ENCODE results near the gene SLC22A15.

The SLC22A15 gene

GRCh38 chr1:116095027-116095426 is 118.7 kb downstream of the SLC22A15 start:
- Histone ChIP-seq H3K4me3 (replicated peaks; ENCODE audit: insufficient read depth, low read length) (no peak overlapping the region), H3K27ac (replicated peaks) (no peak overlapping the region), H3K27me3 (ENCODE audit: insufficient read depth, poor library complexity, severe bottlenecking) (no peaks in the 10 kb centered on the region)
- no peak for DNase-seq (ENCODE audit: low read depth in 1 of 2, low spot score in 1 of 2)
- TF ChIP-seq GABPA (IDR thresholded peaks at IDR 0.05; ENCODE audit: low read depth) (no peak), REST (IDR thresholded peaks at IDR 0.05; ENCODE audit: insufficient replicate concordance, low read depth) (no peak), CTCF (IDR thresholded peaks at IDR 0.05; ENCODE audit: insufficient read depth, low read length) (no peak), POLR2AphosphoS5 (IDR thresholded peaks at IDR 0.05; ENCODE audit: low read depth) (no peak), SPI1 (IDR thresholded peaks at IDR 0.05; ENCODE audit: borderline replicate concordance, low read depth) (no peak)

- Histone ChIP-seq H3K27me3 (ENCODE audit: insufficient read depth, poor library complexity, severe bottlenecking) (no peaks in the 10 kb centered on the region), H3K27ac (replicated peaks) (no peak overlapping the region), H3K4me3 (replicated peaks; ENCODE audit: insufficient read depth, low read length) (no peak overlapping the region)
- TF ChIP-seq POLR2AphosphoS5 (IDR thresholded peaks at IDR 0.05; ENCODE audit: low read depth) (no peak), GABPA (IDR thresholded peaks at IDR 0.05; ENCODE audit: low read depth) (no peak), SPI1 (IDR thresholded peaks at IDR 0.05; ENCODE audit: borderline replicate concordance, low read depth) (no peak), REST (IDR thresholded peaks at IDR 0.05; ENCODE audit: insufficient replicate concordance, low read depth) (no peak), CTCF (IDR thresholded peaks at IDR 0.05; ENCODE audit: insufficient read depth, low read length) (no peak)
- DNase-seq (ENCODE audit: low read depth in 1 of 2, low spot score in 1 of 2), result no peak
Observed at GRCh38 chr1:116096013-116096618, 119.8 kb downstream of the SLC22A15 start.

- no peak overlapping the region for H3K4me3 ChIP-seq (replicated peaks; ENCODE audit: insufficient read depth, low read length)
- H3K27me3 ChIP-seq (ENCODE audit: insufficient read depth, poor library complexity, severe bottlenecking), result no peaks in the 10 kb centered on the region
- no peak for DNase-seq (ENCODE audit: low read depth in 1 of 2, low spot score in 1 of 2)
- no peak overlapping the region for H3K27ac ChIP-seq (replicated peaks)
- no peak for TF ChIP-seq SPI1 (IDR thresholded peaks at IDR 0.05; ENCODE audit: borderline replicate concordance, low read depth)
- TF ChIP-seq CTCF (IDR thresholded peaks at IDR 0.05; ENCODE audit: insufficient read depth, low read length), result no peak
- no peak for TF ChIP-seq GABPA (IDR thresholded peaks at IDR 0.05; ENCODE audit: low read depth)
- no peak for TF ChIP-seq REST (IDR thresholded peaks at IDR 0.05; ENCODE audit: insufficient replicate concordance, low read depth)
Observed at GRCh38 chr1:116097626-116098025, 121.3 kb downstream of the SLC22A15 start.

All from HL-60 (cell line).